ENCODE data around the gene RORC. TPM values are rescaled to one million over a fixed set of nuclear protein-coding genes. Genes with fewer than 3 reads are reported as not detected.

Gene RORC
- polyA plus RNA-seq, 1 donor (not counting 4 experiments of a cell fraction or from before 2014, with no cell fraction given) = 0.12 TPM

DNA sequence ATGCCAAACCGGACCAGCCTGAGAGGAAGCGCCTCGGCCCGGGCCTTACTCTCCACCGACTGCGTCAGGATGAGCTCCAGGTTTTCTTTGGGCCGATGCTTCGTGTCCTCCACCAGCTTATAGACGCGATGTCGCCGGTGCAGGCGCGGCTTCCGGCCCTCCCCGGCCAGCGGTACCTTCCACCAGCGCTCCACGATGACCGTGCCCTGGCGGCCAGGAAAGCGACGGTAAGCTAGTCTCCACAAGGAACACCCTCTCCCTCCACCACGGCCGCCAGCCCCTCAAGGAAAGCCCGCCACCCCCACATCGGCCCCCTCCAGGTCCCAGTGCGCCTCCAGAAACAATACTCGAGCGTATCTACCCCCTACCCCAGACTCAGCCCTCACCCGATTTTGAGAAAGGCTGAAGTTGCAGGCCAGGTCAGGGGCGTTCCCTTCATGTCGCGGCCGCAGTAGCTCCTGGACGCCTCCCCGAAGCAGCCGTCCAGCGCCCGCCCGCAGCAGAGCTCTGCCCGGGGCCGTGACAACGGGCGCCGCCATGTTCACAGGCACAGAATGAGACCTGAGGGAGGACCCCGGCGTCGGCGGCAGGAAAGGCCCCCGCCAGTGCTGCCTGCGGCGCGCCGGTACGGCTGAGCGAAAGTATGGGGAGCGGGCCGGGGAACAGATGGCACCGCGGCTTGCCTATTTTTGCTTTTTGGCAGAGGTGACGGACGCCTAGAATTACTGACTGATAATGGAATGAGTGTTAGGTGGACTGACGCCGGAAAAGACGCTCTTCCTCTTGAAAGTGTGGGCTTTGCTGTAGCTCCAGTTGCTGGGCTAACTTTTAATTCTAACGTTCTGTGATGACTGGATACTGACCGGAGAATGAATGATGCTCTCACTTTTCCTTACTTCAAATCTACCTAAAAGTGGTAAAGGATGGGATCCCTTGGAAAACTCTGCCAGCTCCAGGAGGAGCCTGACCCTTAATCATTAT is 68.4 kb downstream of the RORC start, which contains the start of gene MRPL9:
Gene MRPL9 (minus strand): TSS at position 556 of the 981 bp plus-strand sequence. CDS start 17 bp downstream, at position 539.
- peaks cover 31% of the 10 kb centered on the region for H3K4me1 ChIP-seq (ENCODE audit: control insufficient read depth, extremely low read depth, insufficient read depth, low read length)
- peak within 1 kb of the TSS; percentile 94 for H3K9ac ChIP-seq (ENCODE audit: control insufficient read depth, extremely low read depth, insufficient read depth, low read length)
- no peaks in the 10 kb centered on the region for H3K9me1 ChIP-seq (ENCODE audit: control insufficient read depth, extremely low read depth, insufficient read depth, low read length)
- no peaks in the 10 kb centered on the region for H3K9me3 ChIP-seq (ENCODE audit: control insufficient read depth, low read depth, low read length)
- H4K20me1 ChIP-seq (ENCODE audit: control insufficient read depth, extremely low read depth, insufficient read depth, low read length) = no peaks in the 10 kb centered on the region
- peak within 1 kb of the TSS; percentile 91 for H3K27ac ChIP-seq (ENCODE audit: control insufficient read depth, insufficient read depth, low read length)
- peak; percentile 44 for FAIRE-seq
- no peak for DNase-seq (ENCODE audit: low read depth, low spot score)
- H3K79me2 ChIP-seq (ENCODE audit: control insufficient read depth, insufficient read depth, low read length) = peaks cover 8% of the 10 kb centered on the region
- H3K27me3 ChIP-seq (ENCODE audit: control insufficient read depth, extremely low read depth, insufficient read depth, low read length) = no peaks in the 10 kb centered on the region
- H3K4me2 ChIP-seq (ENCODE audit: control insufficient read depth, extremely low read depth, insufficient read depth, low read depth, low read length) = peak within 1 kb of the TSS; percentile 99
- TF ChIP-seq, protein P1, sequence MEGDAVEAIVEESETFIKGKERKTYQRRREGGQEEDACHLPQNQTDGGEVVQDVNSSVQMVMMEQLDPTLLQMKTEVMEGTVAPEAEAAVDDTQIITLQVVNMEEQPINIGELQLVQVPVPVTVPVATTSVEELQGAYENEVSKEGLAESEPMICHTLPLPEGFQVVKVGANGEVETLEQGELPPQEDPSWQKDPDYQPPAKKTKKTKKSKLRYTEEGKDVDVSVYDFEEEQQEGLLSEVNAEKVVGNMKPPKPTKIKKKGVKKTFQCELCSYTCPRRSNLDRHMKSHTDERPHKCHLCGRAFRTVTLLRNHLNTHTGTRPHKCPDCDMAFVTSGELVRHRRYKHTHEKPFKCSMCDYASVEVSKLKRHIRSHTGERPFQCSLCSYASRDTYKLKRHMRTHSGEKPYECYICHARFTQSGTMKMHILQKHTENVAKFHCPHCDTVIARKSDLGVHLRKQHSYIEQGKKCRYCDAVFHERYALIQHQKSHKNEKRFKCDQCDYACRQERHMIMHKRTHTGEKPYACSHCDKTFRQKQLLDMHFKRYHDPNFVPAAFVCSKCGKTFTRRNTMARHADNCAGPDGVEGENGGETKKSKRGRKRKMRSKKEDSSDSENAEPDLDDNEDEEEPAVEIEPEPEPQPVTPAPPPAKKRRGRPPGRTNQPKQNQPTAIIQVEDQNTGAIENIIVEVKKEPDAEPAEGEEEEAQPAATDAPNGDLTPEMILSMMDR (optimal IDR thresholded peaks at IDR 0.05 in 1 of 3, IDR thresholded peaks at IDR 0.05 in 1 of 3, conservative IDR thresholded peaks at IDR 0.05 in 1 of 3; ENCODE audit: extremely low read depth in 1 of 3, insufficient read depth in 2 of 3, low read length in 3 of 3) = no peak
- TF ChIP-seq EZH2 (IDR thresholded peaks at IDR 0.05; ENCODE audit: low read length) = no peak
- peaks cover 10 to 12% of the 10 kb centered on the region in 2 experiments for H3K36me3 ChIP-seq (ENCODE audit: control insufficient read depth in 2 of 2, extremely low read depth in 1 of 2, insufficient read depth in 2 of 2, low read length in 2 of 2)
- dilution Hi-C loops (cut with MboI; ENCODE audit: extremely low pct_ligation_motif_present, low sequenced_read_pairs) = no loop called here
- H3K4me3 ChIP-seq (ENCODE audit: control insufficient read depth in 2 of 3, extremely low read depth in 1 of 3, insufficient read depth in 2 of 3, low read depth in 1 of 3, low read length in 3 of 3) = peak within 1 kb of the TSS; percentile 69 to 96 (median 86)
- H2AFZ ChIP-seq (ENCODE audit: control insufficient read depth, low read length) = peak within 1 kb of the TSS; percentile 98

DNA sequence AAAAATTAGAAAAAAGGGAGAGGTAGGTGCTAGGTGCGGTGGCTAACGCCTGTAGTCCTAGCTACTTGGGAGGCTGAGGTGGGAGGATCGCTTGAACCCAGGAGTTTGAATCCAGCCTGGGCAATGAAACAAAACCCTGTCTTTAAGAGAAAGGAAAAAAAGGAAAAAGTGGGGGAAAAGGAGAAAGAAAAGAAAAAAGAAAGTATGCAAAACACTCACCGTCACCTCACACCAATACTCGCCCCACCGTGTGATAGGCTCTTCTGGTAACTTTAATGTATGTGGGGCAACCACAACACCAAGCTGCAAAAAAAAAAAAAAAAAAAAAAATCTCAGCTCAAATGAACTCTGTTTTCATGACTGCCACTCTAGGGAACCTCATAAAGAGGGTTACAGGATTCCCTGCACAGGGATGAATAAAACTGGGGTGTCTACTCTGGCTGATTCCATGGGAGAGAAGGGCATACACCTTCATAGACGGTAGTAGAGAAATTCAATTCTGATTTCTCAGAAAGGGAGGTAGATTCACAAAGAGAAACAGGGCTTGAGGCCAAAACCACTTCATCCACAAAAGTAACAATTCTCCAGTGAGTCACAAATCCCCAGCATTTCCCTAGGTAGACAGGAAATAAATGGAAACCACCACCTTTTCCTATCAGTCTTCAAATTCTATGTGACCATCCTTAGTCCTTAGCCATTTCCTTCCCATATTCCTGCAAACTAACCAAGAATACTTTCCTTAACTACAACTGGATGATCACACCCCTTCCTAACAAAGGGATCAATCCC is 70.8 kb downstream of the RORC start:
- no peak for DNase-seq (ENCODE audit: low read depth, low spot score)
- no peak overlapping the region for H3K9ac ChIP-seq (ENCODE audit: control insufficient read depth, extremely low read depth, insufficient read depth, low read length)
- no peak overlapping the region for H3K4me2 ChIP-seq (ENCODE audit: control insufficient read depth, extremely low read depth, insufficient read depth, low read depth, low read length)
- no peak overlapping the region for H2AFZ ChIP-seq (ENCODE audit: control insufficient read depth, low read length)
- peaks cover 8% of the 10 kb centered on the region for H3K79me2 ChIP-seq (ENCODE audit: control insufficient read depth, insufficient read depth, low read length)
- H3K36me3 ChIP-seq (ENCODE audit: control insufficient read depth in 2 of 2, extremely low read depth in 1 of 2, insufficient read depth in 2 of 2, low read length in 2 of 2) = peaks cover 11 to 15% of the 10 kb centered on the region in 2 experiments
- dilution Hi-C loops (cut with MboI; ENCODE audit: extremely low pct_ligation_motif_present, low sequenced_read_pairs) = no loop called here
- H3K27ac ChIP-seq (ENCODE audit: control insufficient read depth, insufficient read depth, low read length) = no peak overlapping the region
- FAIRE-seq = no peak
- H3K9me3 ChIP-seq (ENCODE audit: control insufficient read depth, low read depth, low read length) = no peaks in the 10 kb centered on the region
- no peaks in the 10 kb centered on the region for H3K27me3 ChIP-seq (ENCODE audit: control insufficient read depth, extremely low read depth, insufficient read depth, low read length)
- TF ChIP-seq EZH2 (IDR thresholded peaks at IDR 0.05; ENCODE audit: low read length) = no peak
- TF ChIP-seq, protein P1 (optimal IDR thresholded peaks at IDR 0.05 in 1 of 3, IDR thresholded peaks at IDR 0.05 in 1 of 3, conservative IDR thresholded peaks at IDR 0.05 in 1 of 3; ENCODE audit: extremely low read depth in 1 of 3, insufficient read depth in 2 of 3, low read length in 3 of 3) = no peak
- H3K4me1 ChIP-seq (ENCODE audit: control insufficient read depth, extremely low read depth, insufficient read depth, low read length) = peaks cover 36% of the 10 kb centered on the region
- H3K9me1 ChIP-seq (ENCODE audit: control insufficient read depth, extremely low read depth, insufficient read depth, low read length) = no peaks in the 10 kb centered on the region
- no peaks in the 10 kb centered on the region for H4K20me1 ChIP-seq (ENCODE audit: control insufficient read depth, extremely low read depth, insufficient read depth, low read length)
- no peak overlapping the region for H3K4me3 ChIP-seq (ENCODE audit: control insufficient read depth in 2 of 3, extremely low read depth in 1 of 3, insufficient read depth in 2 of 3, low read depth in 1 of 3, low read length in 3 of 3)

Data from keratinocyte (primary cell).